ENCODE measurements around the gene TMPRSS5.
"Not testable (repeated sequence)": the region's sequence is repeated elsewhere in the genome, so short reads cannot be mapped to it uniquely, and the experiment has no call there.

Gene TMPRSS5

DNA sequence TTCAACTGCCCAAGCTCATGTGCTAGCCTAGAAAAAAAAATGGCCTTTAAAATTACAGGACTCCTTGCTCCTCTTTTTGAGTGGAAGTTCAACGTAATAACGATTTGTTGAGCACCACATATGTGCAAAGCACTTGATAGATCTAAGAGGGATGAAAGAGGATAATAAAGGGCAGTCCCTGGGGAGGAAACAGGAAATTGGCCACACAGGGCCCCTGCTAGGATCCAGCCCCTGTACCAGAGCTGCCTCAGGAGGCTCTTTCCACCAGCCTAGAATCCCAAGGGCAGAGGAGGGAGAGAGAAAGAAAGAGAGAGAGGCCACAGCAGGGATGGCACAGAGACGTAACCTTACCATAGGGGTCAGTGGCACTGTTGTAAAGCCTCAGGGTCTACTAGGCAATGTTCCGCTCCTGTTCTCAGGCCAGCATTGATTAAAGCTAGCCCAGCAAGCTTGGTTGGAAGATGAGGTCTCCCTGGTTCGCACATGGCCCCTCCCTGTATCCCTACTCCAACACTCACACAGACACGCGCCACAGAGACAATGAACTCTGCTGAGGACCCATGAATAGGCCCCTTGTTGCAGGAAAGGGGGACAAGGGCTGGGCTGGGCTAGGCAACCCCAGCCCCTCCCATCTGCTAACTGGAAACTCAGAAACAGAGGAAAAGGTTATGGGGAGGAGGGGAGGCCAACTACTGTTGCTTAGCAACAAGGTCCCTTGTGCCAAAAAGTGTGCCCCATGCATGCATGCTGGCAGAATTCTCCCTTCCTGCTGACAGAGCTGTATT is at the start of gene TMPRSS5:
Gene TMPRSS5, minus strand, starts transcription at position 438 of the 785 bp plus-strand sequence. Its CDS starts 84 bp downstream, at position 354.
- DNase-seq, result no peak

DNA sequence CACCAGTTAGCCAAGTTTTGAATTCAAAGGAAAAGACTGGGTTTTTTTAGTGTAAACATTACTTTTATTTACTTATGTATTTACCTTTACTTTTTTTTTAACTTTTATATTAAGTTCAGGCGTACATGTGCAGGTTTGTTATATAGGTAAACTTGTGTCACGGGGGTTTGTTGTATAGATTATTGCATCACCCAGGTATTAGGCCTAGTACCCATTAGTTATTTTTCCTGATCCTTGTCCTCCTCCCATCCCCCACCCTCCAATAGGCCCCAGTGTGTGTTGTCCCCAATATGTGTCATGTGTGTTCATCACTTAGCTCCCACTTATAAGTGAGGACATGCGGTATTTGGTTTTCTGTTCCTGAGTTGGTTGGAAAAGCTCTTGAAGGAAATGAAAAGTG is 46.8 kb upstream of the TMPRSS5 start:
- DNase-seq, result no peak

DNA sequence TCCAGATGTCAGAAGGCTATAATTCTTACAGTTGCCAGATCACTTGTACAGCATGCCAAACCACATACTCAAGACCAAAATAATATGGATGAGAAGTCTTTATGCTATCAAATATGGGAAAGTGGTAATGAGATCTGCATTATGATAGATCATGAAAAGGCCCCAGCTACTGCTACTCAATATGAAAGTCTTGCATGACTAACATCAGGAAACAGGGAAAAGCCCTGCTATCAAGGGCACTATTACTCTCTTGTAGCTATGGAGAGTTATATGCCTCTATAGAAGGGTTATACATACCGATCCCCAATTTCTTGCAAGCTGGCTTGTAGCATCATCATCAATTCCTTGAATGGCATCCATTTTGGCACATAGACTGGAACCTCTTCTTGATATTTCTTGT is 30.2 kb upstream of the TMPRSS5 start:
- DNase-seq, result no peak

DNA sequence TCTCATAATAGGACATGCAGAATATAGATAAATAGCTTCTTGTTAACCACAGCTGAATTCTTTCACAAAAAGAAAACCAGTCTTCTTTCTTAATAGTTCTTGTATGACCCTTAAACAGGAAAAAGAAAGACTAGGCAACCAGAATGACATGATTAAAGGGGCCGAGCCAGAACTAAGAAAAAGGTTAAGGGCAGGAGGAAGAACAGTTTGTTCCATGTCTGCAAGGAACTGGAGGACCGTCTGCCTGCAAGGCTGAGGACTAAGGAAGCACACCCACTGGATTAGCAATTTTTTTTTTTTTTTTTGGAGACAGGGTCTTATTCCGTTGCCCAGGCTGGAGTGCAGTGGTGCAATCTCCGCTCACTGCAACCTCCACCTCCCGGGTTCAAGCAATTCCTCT is 26.0 kb upstream of the TMPRSS5 start:
- DNase-seq, result no peak

DNA sequence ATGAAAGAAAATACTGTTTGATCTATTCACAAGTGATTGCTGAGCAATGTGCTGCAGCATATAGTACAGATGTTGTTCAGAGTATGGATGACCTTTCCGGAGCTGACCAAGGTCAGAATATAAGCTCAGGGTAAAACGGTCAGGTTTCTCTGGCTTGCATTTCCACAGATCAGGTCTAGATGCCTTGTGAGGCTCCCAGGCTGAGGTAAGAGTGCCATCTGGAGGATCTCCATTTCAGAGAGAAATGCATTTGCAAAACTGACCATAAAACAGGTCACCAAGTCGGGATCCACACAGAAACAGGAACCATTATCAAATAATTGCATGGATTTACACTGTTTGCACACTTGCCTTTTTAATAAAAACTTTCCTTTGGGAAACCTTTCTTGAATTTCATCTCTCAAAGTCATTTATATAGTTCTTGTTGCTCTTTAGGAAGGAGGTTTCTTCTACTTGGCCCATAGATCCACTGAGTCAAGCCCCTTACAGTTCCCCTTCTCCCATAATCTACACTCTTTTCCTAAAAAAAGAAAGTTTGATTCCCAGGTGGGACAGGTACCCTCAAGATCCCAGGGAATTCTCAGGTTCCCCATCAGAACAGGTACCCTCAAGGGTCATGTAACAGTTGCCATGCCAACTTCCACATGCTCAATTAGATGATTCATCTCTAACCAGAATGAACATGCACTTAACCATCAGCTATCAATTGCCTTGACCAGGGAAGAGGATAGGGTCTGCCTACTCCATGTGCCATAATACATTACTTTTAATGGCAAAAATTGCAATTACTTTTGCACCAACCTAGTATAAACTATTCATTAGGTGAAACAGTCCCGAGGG is 25.0 kb upstream of the TMPRSS5 start:
- peak; percentile 58 to 65 for DNase-seq

DNA sequence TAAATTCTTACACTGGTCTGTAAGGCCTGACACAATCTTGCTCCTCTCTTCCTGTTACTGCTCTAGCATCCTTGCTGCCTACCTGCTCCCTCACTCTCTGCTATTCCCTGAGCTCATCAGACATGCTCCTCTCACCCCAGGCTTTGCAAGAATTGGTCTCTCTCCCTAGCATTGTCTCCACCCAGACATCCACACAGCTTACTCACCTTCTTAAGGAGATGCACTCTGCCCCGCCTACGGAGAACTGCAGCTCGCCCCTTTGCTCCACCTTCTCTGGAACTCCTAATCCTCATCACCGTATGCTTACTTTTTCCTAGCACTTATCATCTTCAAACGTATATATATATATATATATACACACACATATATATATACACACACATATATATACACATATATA is 23.3 kb upstream of the TMPRSS5 start:
- no peak for DNase-seq

DNA sequence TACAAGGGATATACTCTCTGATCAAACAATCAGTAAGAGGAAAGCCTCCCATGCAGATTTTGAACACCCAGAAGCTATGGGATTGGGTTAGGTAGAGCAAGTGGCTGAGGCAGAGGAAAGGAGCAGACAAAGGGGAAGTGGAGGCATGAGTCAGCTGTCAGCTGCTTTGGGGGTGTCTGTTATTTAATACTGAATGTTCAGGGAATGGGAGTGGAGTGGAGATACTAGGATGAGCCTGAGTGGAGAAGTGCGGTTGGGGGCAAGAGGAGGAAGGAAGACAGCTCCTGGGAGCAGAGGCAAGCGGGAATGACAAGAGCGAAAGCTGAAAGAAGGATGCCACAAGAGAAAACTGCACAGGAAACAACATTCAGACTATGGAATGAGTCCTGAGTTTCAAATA is 22.7 kb upstream of the TMPRSS5 start:
- DNase-seq, result no peak

DNA sequence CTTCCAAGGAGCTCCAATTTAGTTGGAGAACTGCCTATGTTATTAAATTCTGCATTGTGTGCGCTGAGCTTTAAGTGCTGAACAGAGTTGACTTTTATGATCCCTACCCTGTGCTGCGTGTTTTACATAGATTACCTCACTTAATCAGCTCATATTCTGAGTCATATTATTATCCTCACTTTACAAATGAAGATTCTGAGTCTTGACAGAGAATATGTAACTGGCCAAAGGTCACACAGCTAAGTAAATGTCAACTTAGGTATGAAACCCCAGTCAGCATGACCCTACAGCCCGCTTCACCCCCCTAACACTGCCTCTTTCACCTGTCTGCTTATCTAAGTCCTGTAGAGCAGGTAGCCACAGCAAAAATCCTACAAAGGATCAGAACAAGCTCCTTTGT is 19.8 kb upstream of the TMPRSS5 start:
- DNase-seq, result no peak

DNA sequence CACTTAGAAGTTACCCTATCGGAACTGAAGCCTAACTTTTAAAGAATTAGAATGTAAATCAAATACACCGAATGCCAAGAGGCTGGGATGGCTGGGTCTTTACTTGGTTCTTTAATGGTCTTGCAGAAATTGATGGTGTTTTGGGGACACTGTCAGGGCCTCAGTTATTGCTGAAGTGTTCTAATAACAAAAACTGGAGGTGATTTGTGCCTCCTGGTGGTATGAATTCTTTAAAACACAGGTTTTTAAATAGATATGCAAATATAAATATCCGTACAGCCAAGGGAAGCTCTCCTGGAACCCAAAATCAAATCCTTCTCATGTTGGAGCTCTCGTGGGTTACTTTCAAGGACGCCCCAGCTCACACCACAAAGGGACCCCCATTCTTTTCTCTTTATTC is 19.3 kb upstream of the TMPRSS5 start:
- no peak for DNase-seq

DNA sequence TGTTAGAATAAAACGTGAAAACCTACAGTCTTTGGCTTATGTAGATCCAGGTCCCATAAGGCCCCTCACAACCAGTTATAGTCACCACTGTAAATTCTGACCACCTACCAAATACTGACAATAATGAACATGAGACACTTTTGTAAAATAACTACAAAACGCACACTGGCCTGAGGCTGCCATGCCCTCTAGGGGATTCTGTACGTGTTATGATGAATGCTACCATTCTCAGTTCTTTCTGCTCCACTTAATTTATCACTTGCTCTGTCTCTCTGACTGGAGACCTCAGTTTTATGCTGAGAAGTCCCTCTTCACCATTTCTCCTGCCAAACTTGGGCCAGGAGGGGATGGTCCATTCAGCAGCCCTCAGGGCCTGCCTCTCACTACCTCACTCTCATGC is 18.7 kb upstream of the TMPRSS5 start:
- DNase-seq, result no peak

DNA sequence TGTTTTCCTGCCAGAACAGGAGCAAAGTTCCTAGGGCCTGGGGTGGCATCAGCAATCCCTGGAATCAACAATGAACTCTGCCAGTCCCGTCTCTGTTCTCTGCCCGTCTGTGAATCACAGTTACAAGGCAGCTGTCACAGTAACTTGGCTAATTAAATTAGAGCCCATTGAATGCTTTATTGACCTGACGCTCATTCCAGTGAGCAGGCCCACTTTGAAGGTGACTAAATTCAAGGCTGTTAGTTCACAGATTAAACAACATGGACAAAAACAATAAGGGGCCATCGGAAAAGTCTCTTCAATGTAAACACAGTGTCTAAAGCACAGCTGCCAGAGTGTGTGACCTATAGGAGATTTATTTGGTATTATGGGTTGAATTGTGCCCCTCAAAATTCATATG is 17.7 kb upstream of the TMPRSS5 start:
- peak; percentile 10 to 21 for DNase-seq

DNA sequence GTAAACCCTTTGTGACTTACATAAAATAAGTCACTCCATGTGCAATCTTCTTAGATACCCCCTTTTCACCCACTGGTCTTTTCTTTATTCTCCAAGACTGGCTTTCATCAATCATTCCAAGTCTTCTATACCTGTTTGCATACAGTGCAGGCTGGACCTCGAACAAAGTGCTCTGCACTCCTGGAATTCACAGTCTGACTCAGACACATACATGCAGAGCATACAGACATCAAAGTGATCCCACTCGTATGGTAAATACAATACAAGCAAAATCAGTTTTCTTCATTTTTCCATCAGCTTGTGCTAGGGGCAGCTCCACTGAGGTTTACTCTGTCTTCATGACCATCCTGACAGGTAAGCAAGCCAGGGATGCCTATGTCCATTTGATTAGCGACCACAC is 16.8 kb upstream of the TMPRSS5 start:
- no peak for DNase-seq

DNA sequence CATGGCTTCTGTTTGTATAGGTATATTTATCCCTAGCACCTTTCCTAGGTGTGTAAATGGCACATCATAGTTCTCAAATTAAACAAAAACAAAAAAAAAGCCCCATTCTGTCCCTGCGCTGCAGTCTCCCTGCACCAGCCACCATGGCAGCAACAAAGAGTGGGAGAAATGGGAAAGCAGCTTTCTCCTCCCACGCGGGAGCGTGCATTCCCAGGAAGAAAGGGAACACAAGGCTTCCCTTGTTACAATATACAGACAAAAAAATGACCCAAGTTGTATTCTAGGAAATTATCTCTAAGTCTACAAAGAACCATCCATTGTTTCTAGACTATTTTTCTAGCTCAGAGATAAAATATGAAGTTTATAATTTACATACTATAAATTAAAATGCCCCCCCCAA is 16.1 kb upstream of the TMPRSS5 start:
- DNase-seq, result no peak

DNA sequence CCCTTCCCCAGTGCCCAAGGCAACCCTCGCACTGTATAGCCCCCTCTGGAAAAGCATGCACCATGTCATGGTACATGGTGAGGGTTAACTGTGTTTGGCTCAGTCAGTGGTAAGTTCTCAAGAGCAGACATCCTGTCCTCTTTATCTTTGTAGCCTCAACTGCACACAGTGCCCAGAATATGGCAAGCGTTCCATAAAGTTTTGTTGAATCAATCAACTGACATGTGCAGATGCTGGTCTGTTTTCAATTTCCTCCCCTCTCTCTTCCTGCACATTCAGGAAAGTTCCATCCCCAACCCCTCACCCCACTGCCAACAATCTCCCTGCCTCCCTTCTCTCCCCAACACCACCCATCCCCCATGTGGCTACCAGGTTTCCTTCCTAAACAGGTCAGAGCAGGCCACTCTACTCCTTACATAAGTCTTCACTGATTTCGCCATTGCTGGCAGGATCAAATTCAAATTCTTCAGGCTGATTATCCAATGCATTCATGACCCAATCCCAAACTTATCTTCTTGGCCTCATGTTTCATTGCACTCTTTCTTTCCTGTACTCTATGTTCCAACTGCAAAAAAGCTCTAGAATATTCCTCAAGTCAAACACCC is 15.5 kb upstream of the TMPRSS5 start:
- DNase-seq, result no peak

DNA sequence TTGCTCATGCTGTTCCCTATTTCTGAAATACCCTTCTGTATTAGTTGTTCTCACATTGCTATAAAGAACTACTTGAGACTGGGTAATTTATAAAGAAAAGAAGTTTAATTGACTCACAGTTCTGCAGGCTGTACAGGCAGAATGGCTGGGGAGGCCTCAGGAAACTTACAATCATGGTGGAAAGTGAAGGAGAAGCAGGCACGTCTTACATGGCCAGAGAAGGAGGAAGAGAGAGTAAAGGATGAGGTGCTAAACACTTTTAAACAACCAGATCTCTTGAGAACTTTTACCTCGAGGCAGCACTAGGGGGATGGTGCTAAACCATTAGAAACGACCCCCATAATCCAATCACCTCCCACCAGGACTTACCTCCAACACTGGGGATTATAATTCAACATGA is 14.4 kb upstream of the TMPRSS5 start:
- not testable (repeated sequence) for DNase-seq

DNA sequence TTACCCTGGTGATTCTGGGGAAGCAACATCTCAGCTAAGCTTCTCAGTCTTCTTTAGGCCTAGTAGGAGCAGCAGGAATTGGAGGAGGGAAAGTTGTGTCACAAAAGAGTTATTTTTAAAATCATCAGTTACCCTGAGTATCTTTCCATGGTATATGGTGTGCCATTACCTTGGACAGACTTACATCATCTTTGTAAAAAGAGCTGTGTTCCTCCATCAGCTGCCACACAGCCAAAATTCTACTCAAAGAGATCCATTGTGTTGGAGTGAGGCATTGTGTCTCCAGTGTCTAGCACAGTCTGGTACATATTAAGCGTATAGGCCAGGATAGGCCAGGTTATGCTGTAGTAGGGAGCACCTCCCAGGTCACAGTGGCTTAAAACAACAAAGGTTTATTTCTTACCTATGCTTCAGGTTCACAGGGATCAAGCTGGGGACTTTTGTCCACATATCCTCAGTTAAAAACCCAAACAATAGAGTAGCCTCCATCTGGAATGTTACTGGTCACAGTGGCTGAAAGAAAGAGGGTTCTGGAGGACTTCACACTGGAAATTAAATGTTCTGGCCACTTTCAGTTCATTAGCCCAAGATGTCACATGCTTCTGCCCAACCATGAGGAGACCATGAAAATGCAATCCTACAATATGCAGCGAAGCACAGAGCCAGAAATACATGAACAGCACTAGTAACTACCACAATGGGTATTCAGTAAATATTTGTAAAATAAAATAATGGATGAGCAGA is 9.9 kb upstream of the TMPRSS5 start:
- no peak for DNase-seq

DNA sequence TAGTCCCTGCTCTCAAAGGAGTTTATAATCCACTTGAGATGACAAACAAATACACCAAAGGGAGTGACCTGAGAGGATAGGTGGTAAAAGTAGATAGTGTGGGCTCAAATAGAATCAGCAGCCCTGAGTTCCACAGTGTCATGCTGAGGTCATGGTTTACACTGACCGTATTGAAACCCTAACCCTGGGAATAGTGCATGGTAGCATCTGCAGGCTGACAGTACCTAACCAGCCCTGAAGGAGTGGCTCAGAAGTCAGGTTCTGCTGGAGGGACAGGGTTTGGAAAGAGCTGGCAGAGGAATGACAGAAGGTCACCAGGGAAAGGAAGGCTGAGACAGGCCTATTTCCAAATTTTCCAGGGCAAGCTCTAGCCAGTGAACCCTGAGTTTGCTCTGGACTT is 9.2 kb upstream of the TMPRSS5 start:
- no peak for DNase-seq

DNA sequence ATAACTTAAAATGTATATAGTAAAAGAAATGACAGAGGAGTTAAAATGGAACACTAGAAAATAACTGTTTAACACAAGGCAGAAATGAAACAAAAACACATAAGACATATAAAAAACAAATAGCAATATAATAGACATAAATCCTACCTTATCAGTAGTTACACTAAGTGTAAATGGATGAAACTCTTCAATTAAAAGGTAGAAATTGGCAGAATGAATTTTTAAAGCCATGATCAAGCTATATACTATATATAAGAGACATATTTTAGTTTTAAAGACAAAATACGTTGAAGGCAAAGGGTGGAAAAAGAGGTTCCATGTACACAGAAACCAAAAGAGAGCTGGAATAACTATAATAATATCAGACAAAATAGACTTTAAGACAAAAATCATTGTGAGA is 4.9 kb upstream of the TMPRSS5 start:
- DNase-seq, result no peak

DNA sequence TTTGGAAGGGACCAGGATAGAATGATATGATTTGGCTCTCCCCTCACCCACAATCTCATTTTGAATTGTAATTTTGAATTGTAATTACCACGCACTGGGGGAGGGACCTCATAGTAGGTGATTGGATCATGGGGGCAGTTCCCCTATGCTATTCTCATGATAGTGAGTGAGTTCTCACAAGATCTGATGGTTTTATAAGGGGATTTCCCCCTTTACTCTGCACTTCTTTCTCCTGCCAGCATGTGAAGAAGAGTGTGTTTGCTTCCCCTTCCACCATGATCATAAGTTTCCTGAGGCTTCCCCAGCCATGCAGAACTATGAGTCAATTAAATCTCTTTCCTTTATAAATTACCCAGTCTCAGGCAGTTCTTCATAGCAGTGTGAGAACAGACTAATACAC is 2.6 kb downstream of the TMPRSS5 start:
- not testable (repeated sequence) for DNase-seq

DNA sequence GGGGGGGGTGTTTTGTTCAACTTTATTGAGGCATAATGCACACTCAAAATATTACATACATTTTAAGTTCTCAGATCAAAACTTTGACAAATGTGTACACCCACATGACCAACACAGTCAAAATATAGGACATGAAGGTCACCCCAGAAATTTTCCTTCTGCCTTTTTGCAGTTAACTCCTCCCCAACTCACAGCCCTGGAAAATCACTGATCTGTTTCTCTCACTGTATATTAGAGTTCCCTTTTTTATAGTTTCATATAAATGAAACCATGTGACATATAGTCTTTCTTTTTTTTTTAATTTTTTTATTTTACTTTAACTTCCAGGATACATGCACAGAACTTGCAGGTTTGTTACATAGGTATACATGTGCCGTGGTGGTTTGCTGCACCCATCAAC is 4.6 kb downstream of the TMPRSS5 start:
- DNase-seq, result no peak

DNA sequence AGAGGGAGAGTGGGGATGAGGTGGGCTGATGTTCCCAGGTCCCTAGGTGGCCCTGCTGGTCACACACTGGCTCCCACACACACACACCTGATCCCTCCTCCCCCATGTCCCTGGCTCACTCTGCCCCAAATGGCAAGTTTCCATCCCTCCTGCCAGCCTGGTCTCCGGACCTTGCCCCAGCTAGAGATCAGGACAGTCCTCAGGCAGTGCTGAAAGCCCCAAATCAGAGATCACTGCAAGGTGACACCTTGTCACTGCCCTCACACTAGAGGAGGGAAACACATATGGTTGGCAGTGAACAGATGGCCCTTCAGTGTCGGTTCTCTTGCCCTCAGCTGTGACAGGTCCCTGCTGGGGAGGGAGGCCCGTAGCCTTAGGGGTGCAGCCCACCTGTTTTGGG is 7.6 kb downstream of the TMPRSS5 start:
- DNase-seq, result no peak

DNA sequence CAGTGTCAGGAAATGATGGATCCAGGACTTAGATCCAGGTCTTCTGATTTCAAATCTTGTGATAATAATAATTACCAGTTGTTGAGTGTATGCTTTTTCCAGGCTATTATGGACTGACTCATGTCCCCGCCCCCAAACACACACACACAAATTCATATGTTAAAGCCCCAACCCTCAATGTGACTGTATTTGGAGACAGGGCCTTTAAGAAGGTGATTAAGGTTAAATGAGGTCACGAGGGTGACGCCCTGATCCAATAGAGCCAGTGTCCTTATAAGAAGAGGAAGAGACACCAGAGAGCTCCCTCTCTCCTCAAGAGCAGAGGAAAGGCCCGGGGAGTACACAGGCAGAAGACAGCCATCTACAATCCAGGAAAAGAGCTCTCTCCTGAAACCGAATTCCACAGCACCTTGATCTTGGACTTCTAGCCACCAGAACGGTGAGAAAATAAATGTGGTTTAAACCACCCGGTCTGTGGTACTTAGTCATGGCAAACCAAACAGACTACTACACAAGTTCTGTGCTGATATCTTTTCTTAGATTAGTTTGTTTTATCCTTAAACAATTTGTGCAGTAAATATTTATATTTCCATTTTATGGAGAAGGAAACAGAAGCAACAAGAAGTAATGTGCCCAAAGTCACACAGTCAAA is 8.2 kb downstream of the TMPRSS5 start:
- DNase-seq, result no peak

DNA sequence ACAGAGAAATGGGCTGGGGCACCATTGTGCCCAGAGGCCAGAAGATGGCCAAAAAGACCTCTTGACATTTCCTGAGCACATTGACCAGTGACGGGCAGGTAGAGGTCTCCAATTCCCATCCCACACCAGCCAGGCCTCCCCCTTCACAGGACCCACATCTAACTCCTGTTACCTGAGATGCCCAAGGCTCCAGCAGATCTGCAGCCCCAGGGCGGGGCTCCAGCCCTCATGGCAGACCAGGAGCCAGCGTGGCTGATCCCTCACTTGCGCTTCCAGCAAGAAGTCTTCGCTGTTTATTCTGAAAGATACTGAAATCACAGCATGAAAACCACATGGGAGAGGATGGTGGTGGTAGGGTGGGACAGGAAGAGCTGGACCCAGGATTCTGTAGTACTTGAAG is 9.0 kb downstream of the TMPRSS5 start:
- no peak for DNase-seq
